ENCODE data around the gene MKI67. TPM values are rescaled to one million over a fixed set of nuclear protein-coding genes. Genes with fewer than 3 reads are reported as not detected.

MKI67 gene
- total RNA-seq, 1 experiment from 2014 or later, result 81.4 TPM

- intact Hi-C loops (cut with micrococcal nuclease), result no loop called here
- TF ChIP-seq CTCF (IDR thresholded peaks at IDR 0.05; ENCODE audit: unreplicated experiment), result no peak
- no peak for DNase-seq (ENCODE audit: unreplicated experiment)
- no peak overlapping the region for H3K4me3 Mint-ChIP-seq (ENCODE audit: unreplicated experiment)
- no peaks in the 10 kb centered on the region for H3K9me3 Mint-ChIP-seq (ENCODE audit: unreplicated experiment)
- H3K27ac Mint-ChIP-seq (ENCODE audit: low read depth, unreplicated experiment), result no peak overlapping the region
- H3K27me3 Mint-ChIP-seq (ENCODE audit: insufficient read depth, unreplicated experiment), result no peaks in the 10 kb centered on the region
- BruUV-seq (replicated peaks), result no TSS peak
- H3K36me3 Mint-ChIP-seq (ENCODE audit: insufficient read depth, unreplicated experiment), result peaks cover 12% of the 10 kb centered on the region
- H3K4me1 Mint-ChIP-seq (ENCODE audit: insufficient read depth, unreplicated experiment), result peaks cover 5% of the 10 kb centered on the region
- ChIA-PET CTCF (interaction anchor here (0.7 to 2.2 kb wide), 4 partner anchors 32 to 79 kb away, joined by 3 to 6 read pairs (median 3); no protein-coding TSS in a partner anchor), POLR2A (no interaction called here)
Measured at GRCh38 chr10:128114901-128115300, 11.3 kb downstream of the MKI67 start.

- no peak for TF ChIP-seq CTCF (IDR thresholded peaks at IDR 0.05; ENCODE audit: unreplicated experiment)
- intact Hi-C loops (cut with micrococcal nuclease), result no loop called here
- Mint-ChIP-seq H3K27me3 (ENCODE audit: insufficient read depth, unreplicated experiment) (no peaks in the 10 kb centered on the region), H3K4me1 (ENCODE audit: insufficient read depth, unreplicated experiment) (peaks cover 5% of the 10 kb centered on the region), H3K27ac (ENCODE audit: low read depth, unreplicated experiment) (no peak overlapping the region), H3K4me3 (ENCODE audit: unreplicated experiment) (no peak overlapping the region), H3K9me3 (ENCODE audit: unreplicated experiment) (no peaks in the 10 kb centered on the region), H3K36me3 (ENCODE audit: insufficient read depth, unreplicated experiment) (peaks cover 6% of the 10 kb centered on the region)
- no TSS peak for BruUV-seq (replicated peaks)
- POLR2A ChIA-PET, result interaction anchor here (0.6 to 0.7 kb wide), 2 partner anchors 9 to 11 kb away, joined by 3 read pairs; no protein-coding TSS in a partner anchor
- DNase-seq (ENCODE audit: unreplicated experiment), result no peak
- CTCF ChIA-PET, result interaction anchor here (0.9 kb wide), 1 partner anchor 34 kb away, joined by 3 read pairs; no protein-coding TSS in a partner anchor
Measured at GRCh38 chr10:128113026-128113425, 13.2 kb downstream of the MKI67 start.

GRCh38 chr10:128111696-128112095 is 14.5 kb downstream of the MKI67 start:
- CTCF ChIA-PET, result interaction anchor here (1.4 kb wide), 1 partner anchor 38 kb away, joined by 5 read pairs; no protein-coding TSS in a partner anchor
- H3K9me3 Mint-ChIP-seq (ENCODE audit: unreplicated experiment), result no peaks in the 10 kb centered on the region
- H3K4me1 Mint-ChIP-seq (ENCODE audit: insufficient read depth, unreplicated experiment), result peaks cover 5% of the 10 kb centered on the region
- H3K27me3 Mint-ChIP-seq (ENCODE audit: insufficient read depth, unreplicated experiment), result no peaks in the 10 kb centered on the region
- BruUV-seq (replicated peaks), result TSS peak; percentile 6
- no peak for TF ChIP-seq CTCF (IDR thresholded peaks at IDR 0.05; ENCODE audit: unreplicated experiment)
- no peak overlapping the region for H3K27ac Mint-ChIP-seq (ENCODE audit: low read depth, unreplicated experiment)
- no peak for DNase-seq (ENCODE audit: unreplicated experiment)
- POLR2A ChIA-PET, result interaction anchor here (0.9 kb wide), 1 partner anchor 14 kb away, joined by 3 read pairs; no protein-coding TSS in a partner anchor
- intact Hi-C loops (cut with micrococcal nuclease), result no loop called here
- H3K36me3 Mint-ChIP-seq (ENCODE audit: insufficient read depth, unreplicated experiment), result peaks cover 6% of the 10 kb centered on the region
- no peak overlapping the region for H3K4me3 Mint-ChIP-seq (ENCODE audit: unreplicated experiment)

GRCh38 chr10:128110339-128110738 is 15.9 kb downstream of the MKI67 start:
- no peak for DNase-seq (ENCODE audit: unreplicated experiment)
- H3K27ac Mint-ChIP-seq (ENCODE audit: low read depth, unreplicated experiment), result no peak overlapping the region
- intact Hi-C loops (cut with micrococcal nuclease), result no loop called here
- H3K27me3 Mint-ChIP-seq (ENCODE audit: insufficient read depth, unreplicated experiment), result no peaks in the 10 kb centered on the region
- H3K4me3 Mint-ChIP-seq (ENCODE audit: unreplicated experiment), result no peak overlapping the region
- BruUV-seq (replicated peaks), result no TSS peak
- ChIA-PET CTCF (interaction anchor here (1.4 kb wide), 1 partner anchor 39 kb away, joined by 5 read pairs; no protein-coding TSS in a partner anchor), POLR2A (no interaction called here)
- H3K4me1 Mint-ChIP-seq (ENCODE audit: insufficient read depth, unreplicated experiment), result peaks cover under 1% of the 10 kb centered on the region
- TF ChIP-seq CTCF (IDR thresholded peaks at IDR 0.05; ENCODE audit: unreplicated experiment), result no peak
- no peaks in the 10 kb centered on the region for H3K9me3 Mint-ChIP-seq (ENCODE audit: unreplicated experiment)
- peaks cover 6% of the 10 kb centered on the region for H3K36me3 Mint-ChIP-seq (ENCODE audit: insufficient read depth, unreplicated experiment)
